ENCODE measurements around the gene EEF2K.

Gene EEF2K

DNA sequence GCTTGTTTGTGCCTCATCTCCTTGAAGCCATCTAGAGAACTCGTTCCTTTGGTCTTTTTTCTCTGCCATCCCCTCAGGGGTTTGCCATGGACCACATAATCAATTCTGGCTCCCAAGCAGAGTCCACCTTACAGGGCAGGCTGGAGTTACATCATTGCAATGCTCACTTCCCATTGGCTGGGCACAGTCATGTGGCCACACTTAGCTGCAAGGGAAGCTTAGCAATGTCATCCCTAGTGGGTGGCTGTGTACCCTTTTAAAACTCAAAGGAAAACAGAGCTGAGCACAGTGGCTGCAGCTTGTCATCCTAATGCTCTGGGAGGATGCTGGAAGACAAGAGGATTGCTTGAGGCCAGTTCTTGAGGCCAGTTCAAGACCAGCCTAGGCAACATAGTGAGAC is 49.3 kb downstream of the EEF2K start:
- H3K27me3 ChIP-seq (ENCODE audit: control insufficient read depth, insufficient read depth, low read length) = no peaks in the 10 kb centered on the region
- H3K9ac ChIP-seq (ENCODE audit: low read length) = no peak overlapping the region
- H3K4me3 ChIP-seq (ENCODE audit: low read depth, low read length) = no peak overlapping the region
- peaks cover 6% of the 10 kb centered on the region for H3K9me3 ChIP-seq (ENCODE audit: control insufficient read depth, insufficient read depth, low read depth, low read length)
- peaks cover 75% of the 10 kb centered on the region for H3K36me3 ChIP-seq (ENCODE audit: control insufficient read depth, insufficient read depth, low read length)
- no peak overlapping the region for H3K27ac ChIP-seq (ENCODE audit: low read depth, low read length)
- H3K4me1 ChIP-seq (ENCODE audit: control insufficient read depth, insufficient read depth, low read length) = no peaks in the 10 kb centered on the region

DNA sequence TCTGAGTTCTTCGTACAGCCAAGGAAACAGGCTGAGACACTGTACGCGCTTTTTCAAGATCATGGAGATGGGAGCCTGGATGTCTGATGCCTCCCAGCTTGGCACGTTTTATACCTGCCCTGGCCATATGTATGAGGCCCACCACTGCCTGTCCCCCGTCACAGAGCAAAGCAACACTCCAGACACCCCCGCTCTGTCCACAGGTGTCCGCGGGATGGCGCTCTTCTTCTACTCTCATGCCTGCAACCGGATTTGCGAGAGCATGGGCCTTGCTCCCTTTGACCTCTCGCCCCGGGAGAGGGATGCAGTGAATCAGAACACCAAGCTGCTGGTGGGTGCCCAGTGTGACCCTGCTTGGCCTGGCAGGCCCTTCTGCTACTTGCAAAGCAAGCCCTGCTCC is 51.4 kb downstream of the EEF2K start:
- H3K27me3 ChIP-seq (ENCODE audit: control insufficient read depth, insufficient read depth, low read length) = no peaks in the 10 kb centered on the region
- no peak overlapping the region for H3K27ac ChIP-seq (ENCODE audit: low read depth, low read length)
- no peak overlapping the region for H3K9ac ChIP-seq (ENCODE audit: low read length)
- H3K4me3 ChIP-seq (ENCODE audit: low read depth, low read length) = no peak overlapping the region
- no peaks in the 10 kb centered on the region for H3K4me1 ChIP-seq (ENCODE audit: control insufficient read depth, insufficient read depth, low read length)
- H3K36me3 ChIP-seq (ENCODE audit: control insufficient read depth, insufficient read depth, low read length) = peaks cover 65% of the 10 kb centered on the region
- peaks cover 9% of the 10 kb centered on the region for H3K9me3 ChIP-seq (ENCODE audit: control insufficient read depth, insufficient read depth, low read depth, low read length)

- Histone ChIP-seq H3K9ac (ENCODE audit: low read length) (no peak overlapping the region), H3K4me3 (ENCODE audit: low read depth, low read length) (no peak overlapping the region), H3K9me3 (ENCODE audit: control insufficient read depth, insufficient read depth, low read depth, low read length) (peaks cover 3% of the 10 kb centered on the region; the same call in 1 of the 2 replicates), H3K27ac (ENCODE audit: low read depth, low read length) (no peak overlapping the region), H3K36me3 (ENCODE audit: control insufficient read depth, insufficient read depth, low read length) (peaks cover 54% of the 10 kb centered on the region), H3K4me1 (ENCODE audit: control insufficient read depth, insufficient read depth, low read length) (no peaks in the 10 kb centered on the region), H3K27me3 (ENCODE audit: control insufficient read depth, insufficient read depth, low read length) (no peaks in the 10 kb centered on the region)
These were observed 54.4 kb downstream of the EEF2K start for GRCh38 chr16:22260490-22260889.

GRCh38 chr16:22262460-22262859 is 56.4 kb downstream of the EEF2K start:
- H3K9ac ChIP-seq (ENCODE audit: low read length) = no peak overlapping the region
- no peaks in the 10 kb centered on the region for H3K4me1 ChIP-seq (ENCODE audit: control insufficient read depth, insufficient read depth, low read length)
- H3K27me3 ChIP-seq (ENCODE audit: control insufficient read depth, insufficient read depth, low read length) = no peaks in the 10 kb centered on the region
- H3K9me3 ChIP-seq (ENCODE audit: control insufficient read depth, insufficient read depth, low read depth, low read length) = peaks cover 3% of the 10 kb centered on the region; the same call in 1 of the 2 replicates
- H3K36me3 ChIP-seq (ENCODE audit: control insufficient read depth, insufficient read depth, low read length) = peaks cover 50% of the 10 kb centered on the region
- H3K4me3 ChIP-seq (ENCODE audit: low read depth, low read length) = no peak overlapping the region
- no peak overlapping the region for H3K27ac ChIP-seq (ENCODE audit: low read depth, low read length)

DNA sequence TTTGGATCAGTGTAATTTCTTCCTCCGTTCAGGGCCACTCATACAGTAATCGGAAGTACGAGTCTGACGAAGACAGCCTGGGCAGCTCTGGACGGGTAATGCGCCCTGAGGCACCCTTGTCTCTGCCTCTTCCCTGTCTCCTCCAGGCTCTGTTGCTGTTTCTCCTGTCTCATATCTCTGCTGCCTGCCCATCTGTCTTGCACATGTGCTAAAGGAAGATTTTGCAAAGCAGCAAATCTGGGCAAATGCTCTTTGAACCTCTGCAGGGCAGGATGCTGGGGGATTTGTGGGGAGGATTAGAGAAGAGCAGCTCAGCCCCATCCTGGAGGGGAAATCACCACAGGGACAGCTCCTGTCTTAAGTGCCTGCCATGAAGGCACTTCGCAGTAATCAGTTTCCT is 58.7 kb downstream of the EEF2K start:
- no peak overlapping the region for H3K9ac ChIP-seq (ENCODE audit: low read length)
- peaks cover 37% of the 10 kb centered on the region for H3K36me3 ChIP-seq (ENCODE audit: control insufficient read depth, insufficient read depth, low read length)
- H3K27ac ChIP-seq (ENCODE audit: low read depth, low read length) = no peak overlapping the region
- no peaks in the 10 kb centered on the region for H3K27me3 ChIP-seq (ENCODE audit: control insufficient read depth, insufficient read depth, low read length)
- H3K4me3 ChIP-seq (ENCODE audit: low read depth, low read length) = no peak overlapping the region
- H3K9me3 ChIP-seq (ENCODE audit: control insufficient read depth, insufficient read depth, low read depth, low read length) = 0 out of 2 replicates have a peak, but pooled peaks cover 3% of the 10 kb centered on the region
- no peaks in the 10 kb centered on the region for H3K4me1 ChIP-seq (ENCODE audit: control insufficient read depth, insufficient read depth, low read length)

DNA sequence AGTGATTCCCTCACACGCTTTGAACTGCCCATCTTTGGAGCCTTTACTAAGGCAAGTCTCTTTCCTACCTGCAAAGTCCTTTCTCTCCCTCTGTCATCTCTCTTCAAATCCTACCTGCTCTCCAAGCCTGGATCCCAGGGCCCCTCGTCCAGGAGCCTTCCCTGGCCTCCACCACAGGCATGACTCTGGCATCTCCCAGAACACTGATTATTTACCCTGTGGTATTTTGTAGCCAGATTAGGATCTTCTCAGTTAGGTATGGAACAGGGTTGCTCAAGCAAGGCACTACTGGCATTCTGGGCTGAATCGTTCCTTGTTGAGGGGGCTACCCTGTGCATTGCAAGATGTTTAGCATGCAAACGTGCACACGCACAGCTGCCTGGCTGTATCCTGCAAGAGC is 59.3 kb downstream of the EEF2K start:
- H3K9me3 ChIP-seq (ENCODE audit: control insufficient read depth, insufficient read depth, low read depth, low read length) = 0 out of 2 replicates have a peak, but pooled peaks cover 2% of the 10 kb centered on the region
- H3K27ac ChIP-seq (ENCODE audit: low read depth, low read length) = no peak overlapping the region
- peaks cover 35% of the 10 kb centered on the region for H3K36me3 ChIP-seq (ENCODE audit: control insufficient read depth, insufficient read depth, low read length)
- no peaks in the 10 kb centered on the region for H3K27me3 ChIP-seq (ENCODE audit: control insufficient read depth, insufficient read depth, low read length)
- H3K9ac ChIP-seq (ENCODE audit: low read length) = no peak overlapping the region
- no peaks in the 10 kb centered on the region for H3K4me1 ChIP-seq (ENCODE audit: control insufficient read depth, insufficient read depth, low read length)
- H3K4me3 ChIP-seq (ENCODE audit: low read depth, low read length) = no peak overlapping the region

DNA sequence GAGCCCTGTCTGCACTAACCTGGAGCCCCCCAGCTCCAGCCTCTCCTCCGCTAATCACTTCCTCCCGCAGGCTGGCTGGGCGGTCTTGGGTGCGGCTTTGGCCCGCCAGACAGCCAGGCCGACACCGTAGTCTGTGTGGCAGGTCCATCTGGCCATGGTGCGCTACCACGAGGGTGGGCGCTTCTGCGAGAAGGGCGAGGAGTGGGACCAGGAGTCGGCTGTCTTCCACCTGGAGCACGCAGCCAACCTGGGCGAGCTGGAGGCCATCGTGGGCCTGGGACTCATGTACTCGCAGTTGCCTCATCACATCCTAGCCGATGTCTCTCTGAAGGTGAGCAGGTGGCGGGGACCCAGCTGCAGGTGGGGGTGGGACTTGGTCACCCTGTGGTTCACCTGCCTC is 60.5 kb downstream of the EEF2K start:
- Histone ChIP-seq H3K9ac (ENCODE audit: low read length) (no peak overlapping the region), H3K9me3 (ENCODE audit: control insufficient read depth, insufficient read depth, low read depth, low read length) (no peaks in the 10 kb centered on the region), H3K27ac (ENCODE audit: low read depth, low read length) (no peak overlapping the region), H3K36me3 (ENCODE audit: control insufficient read depth, insufficient read depth, low read length) (peaks cover 31% of the 10 kb centered on the region), H3K4me3 (ENCODE audit: low read depth, low read length) (no peak overlapping the region), H3K4me1 (ENCODE audit: control insufficient read depth, insufficient read depth, low read length) (no peaks in the 10 kb centered on the region), H3K27me3 (ENCODE audit: control insufficient read depth, insufficient read depth, low read length) (no peaks in the 10 kb centered on the region)

DNA sequence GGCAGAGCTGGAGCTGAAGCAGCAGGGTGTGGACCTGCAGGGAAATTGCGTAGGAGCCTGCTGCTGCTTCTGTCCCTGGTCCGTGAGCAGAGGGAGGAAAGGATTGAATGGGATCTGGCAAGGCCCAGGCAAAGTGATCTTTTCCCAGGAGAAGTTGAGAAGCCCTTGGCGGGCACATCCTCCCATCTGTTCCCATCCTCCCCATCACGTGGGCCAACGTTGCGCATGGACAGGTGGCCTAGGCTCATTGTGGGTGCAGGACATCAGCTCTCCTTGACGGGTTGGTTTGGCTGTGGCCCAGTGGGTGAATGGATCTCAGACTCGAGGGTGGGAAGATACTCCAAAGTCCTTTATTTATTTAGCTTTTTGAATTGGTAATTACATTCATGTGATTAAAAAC is 61.7 kb downstream of the EEF2K start:
- Histone ChIP-seq H3K27me3 (ENCODE audit: control insufficient read depth, insufficient read depth, low read length) (no peaks in the 10 kb centered on the region), H3K9me3 (ENCODE audit: control insufficient read depth, insufficient read depth, low read depth, low read length) (no peaks in the 10 kb centered on the region), H3K4me3 (ENCODE audit: low read depth, low read length) (no peak overlapping the region), H3K36me3 (ENCODE audit: control insufficient read depth, insufficient read depth, low read length) (peaks cover 37% of the 10 kb centered on the region), H3K4me1 (ENCODE audit: control insufficient read depth, insufficient read depth, low read length) (no peaks in the 10 kb centered on the region), H3K9ac (ENCODE audit: low read length) (no peak overlapping the region), H3K27ac (ENCODE audit: low read depth, low read length) (no peak overlapping the region)

DNA sequence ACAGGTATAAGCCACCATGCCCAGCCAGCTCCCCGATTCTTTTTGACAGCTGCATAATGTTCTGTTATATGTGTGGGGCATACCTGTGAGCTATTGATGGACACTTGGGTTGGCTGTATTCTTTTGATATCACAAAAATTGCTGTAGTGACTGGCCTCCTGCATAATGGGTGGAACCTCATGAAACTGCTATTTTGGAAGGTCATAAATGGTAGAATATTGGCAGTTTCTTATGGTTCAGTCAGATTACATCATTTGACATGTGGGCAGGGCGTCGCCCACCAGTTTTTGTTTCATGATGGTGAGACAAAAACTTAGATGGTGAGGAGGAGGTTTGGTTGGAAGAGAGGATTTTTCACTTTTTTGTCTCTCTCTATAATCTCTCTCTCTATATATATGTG is 64.4 kb downstream of the EEF2K start:
- no peak overlapping the region for H3K4me3 ChIP-seq (ENCODE audit: low read depth, low read length)
- no peak overlapping the region for H3K27ac ChIP-seq (ENCODE audit: low read depth, low read length)
- H3K9ac ChIP-seq (ENCODE audit: low read length) = no peak overlapping the region
- H3K27me3 ChIP-seq (ENCODE audit: control insufficient read depth, insufficient read depth, low read length) = no peaks in the 10 kb centered on the region
- no peaks in the 10 kb centered on the region for H3K4me1 ChIP-seq (ENCODE audit: control insufficient read depth, insufficient read depth, low read length)
- H3K36me3 ChIP-seq (ENCODE audit: control insufficient read depth, insufficient read depth, low read length) = peaks cover 55% of the 10 kb centered on the region
- H3K9me3 ChIP-seq (ENCODE audit: control insufficient read depth, insufficient read depth, low read depth, low read length) = no peaks in the 10 kb centered on the region

GRCh38 chr16:22272870-22273650 is 67.0 kb downstream of the EEF2K start:
- no peaks in the 10 kb centered on the region for H3K27me3 ChIP-seq (ENCODE audit: control insufficient read depth, insufficient read depth, low read length)
- no peak overlapping the region for H3K4me3 ChIP-seq (ENCODE audit: low read depth, low read length)
- no peak overlapping the region for H3K9ac ChIP-seq (ENCODE audit: low read length)
- H3K27ac ChIP-seq (ENCODE audit: low read depth, low read length) = no peak overlapping the region
- peaks cover 46% of the 10 kb centered on the region for H3K36me3 ChIP-seq (ENCODE audit: control insufficient read depth, insufficient read depth, low read length)
- H3K9me3 ChIP-seq (ENCODE audit: control insufficient read depth, insufficient read depth, low read depth, low read length) = no peaks in the 10 kb centered on the region
- no peaks in the 10 kb centered on the region for H3K4me1 ChIP-seq (ENCODE audit: control insufficient read depth, insufficient read depth, low read length)

DNA sequence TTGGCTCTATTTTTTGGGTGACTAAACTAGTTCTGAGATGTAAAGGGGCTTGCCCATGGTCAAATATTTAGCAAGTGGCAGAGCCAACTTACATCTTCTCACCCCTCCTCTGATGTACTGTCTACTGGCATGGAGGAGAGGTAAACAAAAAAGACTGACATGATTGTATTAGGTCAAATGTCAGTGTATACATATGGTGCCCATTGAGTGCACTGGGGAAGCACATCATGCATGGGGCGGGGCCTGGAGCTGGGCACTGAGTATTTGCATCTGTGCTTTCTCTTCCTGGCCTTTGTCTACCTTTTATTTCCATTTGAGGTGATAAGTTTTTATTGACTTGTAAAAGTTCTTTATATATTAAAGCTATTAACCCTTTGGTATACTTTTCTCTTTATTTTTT is 68.8 kb downstream of the EEF2K start:
- Histone ChIP-seq H3K27me3 (ENCODE audit: control insufficient read depth, insufficient read depth, low read length) (no peaks in the 10 kb centered on the region), H3K9ac (ENCODE audit: low read length) (no peak overlapping the region), H3K27ac (ENCODE audit: low read depth, low read length) (no peak overlapping the region), H3K4me3 (ENCODE audit: low read depth, low read length) (no peak overlapping the region), H3K36me3 (ENCODE audit: control insufficient read depth, insufficient read depth, low read length) (peaks cover 45% of the 10 kb centered on the region), H3K4me1 (ENCODE audit: control insufficient read depth, insufficient read depth, low read length) (no peaks in the 10 kb centered on the region), H3K9me3 (ENCODE audit: control insufficient read depth, insufficient read depth, low read depth, low read length) (no peaks in the 10 kb centered on the region)
